LNCaP clone FGC (cell line): ENCODE data around the gene MALSU1.

Experiments
- DNase-seq: peaks from one replicate; pipeline ENCODE4 v3.0.0-alpha.2; 2011; ENCODE audit warnings: low read depth
- H3K4me3 ChIP-seq: 2 replicates; pipeline ENCODE4 v1.5.1; 2011; ENCODE audit warnings: mild to moderate bottlenecking, low read depth, low read length, control low read depth
- CTCF ChIP-seq: IDR thresholded peaks from 2 replicates; pipeline ENCODE4 v1.5.1; 2012; ENCODE audit warnings: mild to moderate bottlenecking; ENCODE audit not compliant: control insufficient read depth, insufficient read depth; ENCODE audit errors: extremely low read depth

The MALSU1 gene

GRCh38 chr7:23347682-23348180, 48.6 kb downstream of the MALSU1 start:
- H3K4me3 ChIP-seq: no peak overlapping the region
- DNase-seq: peak; percentile 28
- no peak for TF ChIP-seq CTCF

GRCh38 chr7:23349484-23350157, 50.5 kb downstream of the MALSU1 start:
- no peak for DNase-seq
- no peak for TF ChIP-seq CTCF

DNA sequence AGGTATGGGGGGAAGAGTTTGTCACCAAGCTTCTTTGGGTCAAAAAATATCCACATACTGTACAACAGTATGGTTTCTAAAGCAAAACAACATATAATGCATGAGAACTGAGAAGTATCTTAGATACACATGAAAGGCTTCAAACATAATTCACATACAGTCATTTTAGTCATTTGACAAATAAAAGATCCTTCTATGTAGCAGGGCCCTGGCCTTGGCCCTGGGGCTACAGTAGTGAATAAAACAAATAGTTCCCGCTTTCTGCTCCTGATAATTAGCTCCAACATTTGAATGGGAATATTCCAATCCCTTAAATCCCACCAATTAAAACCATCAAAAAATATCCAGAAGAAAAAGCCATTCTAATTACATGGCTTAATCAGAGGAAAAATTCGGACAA, 51.3 kb downstream of the MALSU1 start:
- TF ChIP-seq CTCF: no peak
- DNase-seq: no peak
- H3K4me3 ChIP-seq: no peak overlapping the region

More at GRCh38 chr7:23349484-23350157, 50.5 kb downstream of the MALSU1 start:
- no peak overlapping the region for H3K4me3 ChIP-seq

GRCh38 chr7:23353172-23353571, 54.0 kb downstream of the MALSU1 start:
- H3K4me3 ChIP-seq: no peak overlapping the region
- no peak for TF ChIP-seq CTCF
- DNase-seq: no peak

- no peak for DNase-seq
- TF ChIP-seq CTCF: no peak
- no peak overlapping the region for H3K4me3 ChIP-seq
Measured at GRCh38 chr7:23356168-23356567, 57.0 kb downstream of the MALSU1 start.

- DNase-seq: no peak
- no peak overlapping the region for H3K4me3 ChIP-seq
Measured at GRCh38 chr7:23356726-23357125, 57.6 kb downstream of the MALSU1 start.

More at GRCh38 chr7:23356726-23357125, 57.6 kb downstream of the MALSU1 start:
- TF ChIP-seq CTCF: no peak
